IMR-90 (cell line): Measurements from ENCODE around the gene SSR2. TPM values are rescaled to one million over a fixed set of nuclear protein-coding genes. Genes with fewer than 3 reads are reported as not detected.

Experiments
- ATAC-seq: fragments of 200-7000 bp; cut with Tn5 transposase; 2 replicates; pipeline ENCODE4 v1.9.1; 2020; ENCODE audit warnings: low read depth, mild to moderate bottlenecking, moderate library complexity
- BruUV-seq: library from RNA; stranded (reverse); fragments of 400-500 nt; replicated peaks from 2 replicates; lab custom pipeline; 2021; lab: Mats Ljungman, UMichigan
- CTCF ChIA-PET: fragments of 300-600 bp; formaldehyde crosslinking; extraction: SDS; loops from one replicate; lab custom pipeline; 2021; ENCODE audit warnings: antibody characterized with exemption; lab: Yijun Ruan, JAX
- POLR2A ChIA-PET: fragments of 300-600 bp; sonication (Branson Sonifier 250); formaldehyde crosslinking; loops from one replicate; lab custom pipeline; 2022; ENCODE audit warnings: antibody characterized with exemption; ENCODE audit not compliant: unreplicated experiment; lab: Charles Lee
- DNase-seq: peaks from one replicate; pipeline ENCODE4 v3.0.0; 2013
- H2AFZ ChIP-seq: replicated peaks from 2 replicates; pipeline ENCODE3; 2013; ENCODE audit warnings: low read length, mild to moderate bottlenecking; ENCODE audit not compliant: poor library complexity
- H2AK5ac ChIP-seq: 2 replicates; pipeline ENCODE4 v1.6.1; 2013; ENCODE audit warnings: low read depth, low read length, inconsistent platforms
- H2AK9ac ChIP-seq: replicated peaks from 2 replicates; pipeline ENCODE3; 2013; ENCODE audit warnings: mild to moderate bottlenecking, low read depth, low read length, moderate library complexity; ENCODE audit not compliant: poor library complexity
- H2BK120ac ChIP-seq: 2 replicates; pipeline ENCODE4 v1.6.1; 2013; ENCODE audit warnings: low read depth, low read length, inconsistent platforms
- H2BK15ac ChIP-seq: 3 replicates; pipeline ENCODE4 v1.6.1; 2013; ENCODE audit warnings: low read depth, low read length, inconsistent platforms
- H2BK20ac ChIP-seq: 2 replicates; pipeline ENCODE4 v1.6.1; 2013; ENCODE audit warnings: low read depth, mild to moderate bottlenecking, inconsistent platforms, low read length, moderate library complexity
- H2BK5ac ChIP-seq: 2 replicates; pipeline ENCODE4 v1.6.1; 2013; ENCODE audit warnings: mild to moderate bottlenecking, low read depth, low read length, inconsistent platforms; ENCODE audit not compliant: poor library complexity, severe bottlenecking
- H3K14ac ChIP-seq: replicated peaks from 2 replicates; pipeline ENCODE4 v1.6.1; 2013; ENCODE audit warnings: low read depth, low read length, inconsistent platforms
- H3K18ac ChIP-seq: 2 replicates; pipeline ENCODE4 v1.6.1; 2013; ENCODE audit warnings: low read depth, low read length, control low read depth
- H3K23ac ChIP-seq: 2 replicates; pipeline ENCODE4 v1.6.1; 2013; ENCODE audit warnings: low read depth, low read length, inconsistent platforms
- H3K27ac ChIP-seq: 2 replicates; pipeline ENCODE4 v1.5.1; 2013; ENCODE audit warnings: mild to moderate bottlenecking, control low read depth, low read length; ENCODE audit not compliant: insufficient read depth
- H3K27me3 ChIP-seq: 2 replicates; pipeline ENCODE4 v1.6.1; 2013; ENCODE audit warnings: low read length; ENCODE audit not compliant: control insufficient read depth, insufficient read depth
- H3K36me3 ChIP-seq: 2 replicates; pipeline ENCODE4 v1.6.1; 2013; ENCODE audit warnings: low read length, mixed read lengths; ENCODE audit not compliant: control insufficient read depth, insufficient read depth
- H3K4ac ChIP-seq: 2 replicates; pipeline ENCODE4 v1.6.1; 2013; ENCODE audit warnings: low read depth, low read length, inconsistent platforms
- H3K4me1 ChIP-seq: 2 replicates; pipeline ENCODE4 v1.6.1; 2013; ENCODE audit warnings: low read length, mixed read lengths; ENCODE audit not compliant: control insufficient read depth, insufficient read depth
- H3K4me2 ChIP-seq: 2 replicates; pipeline ENCODE4 v1.6.1; 2013; ENCODE audit warnings: low read depth, mild to moderate bottlenecking, control low read depth, low read length, moderate library complexity
- H3K4me3 ChIP-seq: 2 replicates; pipeline ENCODE4 v1.5.1; 2013; ENCODE audit warnings: low read depth, mild to moderate bottlenecking, control low read depth, low read length, moderate library complexity; ENCODE audit not compliant: insufficient read depth
- H3K56ac ChIP-seq: 2 replicates; pipeline ENCODE4 v1.6.1; 2013; ENCODE audit warnings: low read length, inconsistent platforms; ENCODE audit not compliant: insufficient read depth; ENCODE audit errors: extremely low read depth
- H3K79me1 ChIP-seq, 2 experiments: 2 replicates each; pipeline ENCODE4 v1.6.1; 2013; ENCODE audit warnings: low read length in 2 of 2, inconsistent platforms in 1 of 2, low read depth in 1 of 2
- H3K9ac ChIP-seq: 2 replicates; pipeline ENCODE4 v1.6.1; 2013; ENCODE audit warnings: low read depth, low read length, control low read depth
- H3K9me1 ChIP-seq: 2 replicates; pipeline ENCODE4 v1.6.1; 2013; ENCODE audit warnings: low read length, inconsistent platforms; ENCODE audit not compliant: insufficient read depth
- H3K9me3 ChIP-seq: 2 replicates; pipeline ENCODE4 v1.6.1; 2013; ENCODE audit warnings: low read length; ENCODE audit not compliant: control insufficient read depth, insufficient read depth
- H4K20me1 ChIP-seq: 2 replicates; pipeline ENCODE4 v1.6.1; 2013; ENCODE audit warnings: low read length, inconsistent platforms; ENCODE audit not compliant: insufficient read depth
- H4K5ac ChIP-seq: 2 replicates; pipeline ENCODE4 v1.6.1; 2013; ENCODE audit warnings: mild to moderate bottlenecking, low read depth, low read length, control low read depth
- H4K8ac ChIP-seq, 2 experiments: 2 replicates each; pipeline ENCODE4 v1.6.1; 2013; ENCODE audit warnings: low read depth in 2 of 2, low read length in 2 of 2, control low read depth in 1 of 2, inconsistent platforms in 1 of 2
- H4K91ac ChIP-seq: 2 replicates; pipeline ENCODE4 v1.6.1; 2013; ENCODE audit warnings: low read depth, low read length, inconsistent platforms; ENCODE audit not compliant: insufficient read depth
- BHLHE40 ChIP-seq: fragments of 150-350 bp; IDR thresholded peaks from 2 replicates; pipeline ENCODE4 v1.6.1; 2016; ENCODE audit warnings: mild to moderate bottlenecking, low read depth, low read length
- CEBPB ChIP-seq: IDR thresholded peaks from 2 replicates; pipeline ENCODE4 v1.6.1; 2012; ENCODE audit warnings: low read depth, low read length, improper control_type of control experiment
- CHD1 ChIP-seq: IDR thresholded peaks from 2 replicates; pipeline ENCODE4 v1.6.1; 2012; ENCODE audit warnings: low read depth, low read length, improper control_type of control experiment
- ELK1 ChIP-seq: fragments of 150-350 bp; IDR thresholded peaks from 2 replicates; pipeline ENCODE4 v1.6.1; 2016; ENCODE audit warnings: low read depth, mild to moderate bottlenecking, low read length, moderate library complexity, borderline replicate concordance
- FOS ChIP-seq: fragments of 150-350 bp; IDR thresholded peaks from 2 replicates; pipeline ENCODE4 v1.6.1; 2016; ENCODE audit warnings: low read depth, low read length
- MAFK ChIP-seq: IDR thresholded peaks from 2 replicates; pipeline ENCODE4 v1.6.1; 2012; ENCODE audit warnings: low read depth, low read length, improper control_type of control experiment
- MAZ ChIP-seq: IDR thresholded peaks from 2 replicates; pipeline ENCODE4 v1.6.1; 2012; ENCODE audit warnings: low read depth, mild to moderate bottlenecking, low read length, improper control_type of control experiment, moderate library complexity, borderline replicate concordance
- MXI1 ChIP-seq: IDR thresholded peaks from 2 replicates; pipeline ENCODE4 v1.6.1; 2012; ENCODE audit warnings: low read depth, mild to moderate bottlenecking, low read length, moderate library complexity, borderline replicate concordance
- NFE2L2 ChIP-seq: fragments of 150-350 bp; IDR thresholded peaks from 2 replicates; pipeline ENCODE4 v1.6.1; 2016; ENCODE audit warnings: low read depth, mild to moderate bottlenecking, low read length
- POLR2A ChIP-seq: IDR thresholded peaks from 2 replicates; pipeline ENCODE4 v1.6.1; 2012; ENCODE audit warnings: mild to moderate bottlenecking, low read depth, low read length
- RAD21 ChIP-seq: IDR thresholded peaks from 2 replicates; pipeline ENCODE4 v1.6.1; 2012; ENCODE audit warnings: low read length, improper control_type of control experiment
- RCOR1 ChIP-seq: IDR thresholded peaks from 2 replicates; pipeline ENCODE4 v1.6.1; 2012; ENCODE audit warnings: mild to moderate bottlenecking, low read length, improper control_type of control experiment; ENCODE audit not compliant: insufficient replicate concordance
- RFX5 ChIP-seq: IDR thresholded peaks from 2 replicates; pipeline ENCODE4 v1.8.0; 2012; ENCODE audit warnings: low read depth, mild to moderate bottlenecking, low read length, moderate library complexity
- SMC3 ChIP-seq: fragments of 150-350 bp; IDR thresholded peaks from 2 replicates; pipeline ENCODE4 v1.6.1; 2016; ENCODE audit warnings: low read depth, mild to moderate bottlenecking, antibody characterized with exemption, low read length, moderate library complexity
- USF2 ChIP-seq: fragments of 150-350 bp; IDR thresholded peaks from 2 replicates; pipeline ENCODE4 v1.6.1; 2017; ENCODE audit warnings: mild to moderate bottlenecking, antibody characterized with exemption, low read length, low read depth
- WGBS, 2 experiments: methylation state at CpG; one replicate each; pipeline versions ENCODE4 v1.1.5 to v1.1.7; 2013; ENCODE audit warnings: missing lambda C conversion rate in 2 of 2; ENCODE audit not compliant: insufficient read length in 1 of 2; ENCODE audit errors: extremely low coverage in 2 of 2; 5-methylcytosine and 5-hydroxymethylcytosine counted together
- dilution Hi-C: fragments of 300-500 bp; cut with HindIII; formaldehyde crosslinking; loops from one replicate; pipeline ENCODE4 v1.14.3; 2018; ENCODE audit warnings: low sequenced_read_pairs; ENCODE audit not compliant: unreplicated experiment
- in situ Hi-C: fragments of 300-500 bp; cut with MboI; formaldehyde crosslinking; loops from 3 replicates; pipeline ENCODE4 v1.14.3; 2019; ENCODE audit warnings: low sequenced_read_pairs, inconsistent platforms, mixed read lengths
- intact Hi-C: fragments of 100-400 bp; cut with micrococcal nuclease; formaldehyde crosslinking; loops from 2 replicates; pipeline ENCODE4 v1.10.0; 2022
- polyA plus RNA-seq, 3 experiments: library from polyadenylated mRNA; depleted of rRNA; stranded (reverse); fragments of >200 nt; gene quantifications; 2 replicates each; pipeline ENCODE4 v1.2.3, GENCODE V29; 2012; ENCODE audit warnings: low replicate concordance in 1 of 3
- total RNA-seq: library from RNA; depleted of rRNA; stranded (reverse); fragments of >200 nt; gene quantifications from 2 replicates; pipeline ENCODE4 v1.2.3, GENCODE V29; 2012
- TF ChIP-seq, protein P1 (sequence below): conservative IDR thresholded peaks from 2 replicates; pipeline ENCODE4 v1.5.1; 2012; ENCODE audit warnings: mild to moderate bottlenecking, low read depth, low read length, improper control_type of control experiment

The SSR2 gene
- total and polyA plus RNA-seq, 2 of the 4 experiments (the other 2 are of a cell fraction): 553 to 1,264 TPM

DNA sequence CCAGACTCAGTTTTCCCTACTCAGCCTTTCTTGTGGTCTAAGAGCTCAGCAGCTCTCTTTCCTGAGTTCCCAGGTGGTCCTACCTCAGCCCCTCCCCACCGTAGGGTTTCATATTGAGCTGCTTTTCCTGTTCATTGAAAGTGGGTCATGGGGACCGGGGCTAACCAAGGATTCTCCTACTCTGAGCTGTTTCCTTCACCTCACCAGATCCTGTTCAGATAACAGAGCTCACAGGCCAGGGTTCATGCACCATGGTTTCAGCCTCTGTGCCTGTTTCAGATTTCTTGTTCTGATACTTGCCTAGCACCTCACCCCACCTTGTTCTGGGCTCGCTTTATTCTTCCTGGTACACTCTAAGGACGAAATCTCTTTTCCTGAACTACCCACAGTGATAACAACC is 24.3 kb upstream of the SSR2 start:
- BruUV-seq: no TSS peak
- no peak overlapping the region for H3K9ac ChIP-seq
- H3K14ac ChIP-seq: no peak overlapping the region
- no peak overlapping the region for H3K56ac ChIP-seq
- H3K4ac ChIP-seq: no peak overlapping the region
- ATAC-seq (no peak), DNase-seq (no peak)
- intact Hi-C loops: no loop called here
- H2BK15ac ChIP-seq: no peak overlapping the region
- no peak overlapping the region for H2BK5ac ChIP-seq
- peaks cover 13% of the 10 kb centered on the region; the same call in 1 of the 2 replicates for H3K9me1 ChIP-seq
- H3K18ac ChIP-seq: no peak overlapping the region
- dilution Hi-C loops: no loop called here
- H3K9me3 ChIP-seq: no peaks in the 10 kb centered on the region
- H3K27me3 ChIP-seq: no peaks in the 10 kb centered on the region
- no peak overlapping the region for H4K8ac ChIP-seq
- no peak overlapping the region for H3K4me3 ChIP-seq
- peaks cover 5% of the 10 kb centered on the region for H3K4me1 ChIP-seq
- no peak overlapping the region for H2AK5ac ChIP-seq
- H2BK120ac ChIP-seq: no peak overlapping the region
- H2AFZ ChIP-seq: no peak overlapping the region
- H3K27ac ChIP-seq: no peak overlapping the region
- TF ChIP-seq POLR2A: no peak
- TF ChIP-seq, protein P1, sequence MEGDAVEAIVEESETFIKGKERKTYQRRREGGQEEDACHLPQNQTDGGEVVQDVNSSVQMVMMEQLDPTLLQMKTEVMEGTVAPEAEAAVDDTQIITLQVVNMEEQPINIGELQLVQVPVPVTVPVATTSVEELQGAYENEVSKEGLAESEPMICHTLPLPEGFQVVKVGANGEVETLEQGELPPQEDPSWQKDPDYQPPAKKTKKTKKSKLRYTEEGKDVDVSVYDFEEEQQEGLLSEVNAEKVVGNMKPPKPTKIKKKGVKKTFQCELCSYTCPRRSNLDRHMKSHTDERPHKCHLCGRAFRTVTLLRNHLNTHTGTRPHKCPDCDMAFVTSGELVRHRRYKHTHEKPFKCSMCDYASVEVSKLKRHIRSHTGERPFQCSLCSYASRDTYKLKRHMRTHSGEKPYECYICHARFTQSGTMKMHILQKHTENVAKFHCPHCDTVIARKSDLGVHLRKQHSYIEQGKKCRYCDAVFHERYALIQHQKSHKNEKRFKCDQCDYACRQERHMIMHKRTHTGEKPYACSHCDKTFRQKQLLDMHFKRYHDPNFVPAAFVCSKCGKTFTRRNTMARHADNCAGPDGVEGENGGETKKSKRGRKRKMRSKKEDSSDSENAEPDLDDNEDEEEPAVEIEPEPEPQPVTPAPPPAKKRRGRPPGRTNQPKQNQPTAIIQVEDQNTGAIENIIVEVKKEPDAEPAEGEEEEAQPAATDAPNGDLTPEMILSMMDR: no peak
- TF ChIP-seq SMC3: no peak
- TF ChIP-seq FOS: no peak
- TF ChIP-seq MAZ: no peak
- no peak for TF ChIP-seq MXI1
- no peak for TF ChIP-seq BHLHE40
- TF ChIP-seq CHD1: no peak
- no peak for TF ChIP-seq RAD21
- TF ChIP-seq NFE2L2: no peak
- TF ChIP-seq CEBPB: no peak
- no peak for TF ChIP-seq RCOR1
- no peak for TF ChIP-seq USF2
- TF ChIP-seq ELK1: no peak
- TF ChIP-seq MAFK: no peak
- TF ChIP-seq RFX5: no peak
- H4K91ac ChIP-seq: no peak overlapping the region
- CTCF ChIA-PET: no interaction called here
- peaks cover 6% of the 10 kb centered on the region for H4K20me1 ChIP-seq
- peaks cover 3 to 14% of the 10 kb centered on the region in 2 experiments; a peak in 3 of 4 replicates for H3K79me1 ChIP-seq
- H2AK9ac ChIP-seq: no peak overlapping the region
- H3K23ac ChIP-seq: no peak overlapping the region
- POLR2A ChIA-PET: no interaction called here
- peaks cover 35% of the 10 kb centered on the region for H3K36me3 ChIP-seq
- H4K5ac ChIP-seq: no peak overlapping the region
- WGBS, 2 experiments: 91% methylated on average over 3 of the region's 4 CpGs; no CpG with 5 or more reads in 1 of the 2 experiments
- no peak overlapping the region for H3K4me2 ChIP-seq
- in situ Hi-C loops: no loop called here
- H2BK20ac ChIP-seq: no peak overlapping the region
